GM12878 (cell line): ENCODE results near the gene TXNL1. TPM values are rescaled to one million over a fixed set of nuclear protein-coding genes. Genes with fewer than 3 reads are reported as not detected.

Experiments used
- ATAC-seq: fragments of 200-7000 bp; cut with Tn5 transposase; 3 replicates; pipeline ENCODE4 v1.9.1; 2020; ENCODE audit warnings: mild to moderate bottlenecking, moderate library complexity
- BruUV-seq: library from RNA; stranded (reverse); fragments of 400-500 nt; replicated peaks from 2 replicates; lab custom pipeline; 2021; lab: Mats Ljungman, UMichigan
- CTCF ChIA-PET: fragments of 300-600 bp; sonication (Branson Sonifier 250); formaldehyde crosslinking; extraction: SDS; loops from one replicate; lab custom pipeline; 2021; ENCODE audit warnings: inconsistent platforms; lab: Yijun Ruan, JAX
- POLR2A ChIA-PET: fragments of 350-600 bp; formaldehyde crosslinking; extraction: SDS; loops from one replicate; lab custom pipeline; 2021; ENCODE audit warnings: inconsistent platforms; lab: Charles Lee
- RAD21 ChIA-PET: fragments of 300-600 bp; sonication (Branson Sonifier 250); formaldehyde crosslinking; loops from one replicate; lab custom pipeline; 2023; ENCODE audit warnings: antibody characterized with exemption; ENCODE audit not compliant: unreplicated experiment; lab: Charles Lee
- SMC1A ChIA-PET: fragments of 300-600 bp; sonication (Branson Sonifier 250); formaldehyde crosslinking; loops from one replicate; lab custom pipeline; 2023; ENCODE audit not compliant: unreplicated experiment, uncharacterized antibody; lab: Charles Lee
- DNase-seq: peaks from one replicate; pipeline ENCODE4 v3.0.0-alpha.2; 2011; ENCODE audit warnings: low read depth, low spot score
- FAIRE-seq: peaks from 3 replicates; lab custom pipeline; 2011; peaks lifted over from hg19 to GRCh38; lab: Jason Lieb, UNC
- H2AFZ ChIP-seq: 2 replicates; pipeline ENCODE4 v1.6.0; 2011; ENCODE audit warnings: low read depth, low read length, control low read depth; ENCODE audit not compliant: control insufficient read depth
- H3K27ac ChIP-seq: 2 replicates; pipeline ENCODE4 v1.5.1; 2011; ENCODE audit warnings: control low read depth; ENCODE audit not compliant: control insufficient read depth, insufficient read depth
- H3K27me3 ChIP-seq, 2 experiments: replicated peaks in 1 of 2; 2 replicates each; pipeline versions ENCODE4 v1.6.0 to v1.6.1; 2011; ENCODE audit warnings: low read length in 1 of 2; ENCODE audit not compliant: control insufficient read depth in 2 of 2, insufficient read depth in 2 of 2
- H3K36me3 ChIP-seq, 2 experiments: 2 replicates each; pipeline ENCODE4 v1.5.1; 2011; ENCODE audit warnings: low read length in 1 of 2; ENCODE audit not compliant: control insufficient read depth in 2 of 2, insufficient read depth in 2 of 2
- H3K4me1 ChIP-seq: 2 replicates; pipeline ENCODE4 v1.6.1; 2011; ENCODE audit warnings: mild to moderate bottlenecking, low read length, moderate library complexity, mixed read lengths; ENCODE audit not compliant: control insufficient read depth, insufficient read depth
- H3K4me2 ChIP-seq: 2 replicates; pipeline ENCODE4 v1.6.0; 2011; ENCODE audit warnings: control low read depth; ENCODE audit not compliant: control insufficient read depth, insufficient read depth
- H3K4me3 ChIP-seq: fragments of 200-600 bp; sonication (generic); 2 replicates; pipeline ENCODE4 v1.5.1; 2016
- H3K79me2 ChIP-seq: 2 replicates; pipeline ENCODE4 v1.6.0; 2011; ENCODE audit warnings: low read length; ENCODE audit not compliant: control insufficient read depth, insufficient read depth
- H3K9ac ChIP-seq: 2 replicates; pipeline ENCODE4 v1.8.0; 2011; ENCODE audit warnings: low read length, control low read depth, mixed read lengths; ENCODE audit not compliant: control insufficient read depth, insufficient read depth
- H3K9me3 ChIP-seq: replicated peaks from 3 replicates; pipeline ENCODE4 v1.5.1; 2011; ENCODE audit warnings: mild to moderate bottlenecking, low read length; ENCODE audit not compliant: control insufficient read depth, insufficient read depth
- H4K20me1 ChIP-seq: 2 replicates; pipeline ENCODE4 v1.6.0; 2011; ENCODE audit not compliant: control insufficient read depth, insufficient read depth
- ASH2L ChIP-seq: fragments of 300-600, 200-600 bp; sonication (generic); IDR thresholded peaks from 2 replicates; pipeline ENCODE4 v1.6.1; 2017; ENCODE audit warnings: low read depth, mild to moderate bottlenecking, borderline replicate concordance
- EP300 ChIP-seq, 2 experiments: fragments of 150-350 bp in 1 of 2; IDR thresholded peaks; 2 replicates each; pipeline ENCODE4 v1.6.1; 2011 to 2012; ENCODE audit warnings: low read depth in 2 of 2, low read length in 2 of 2, borderline replicate concordance in 1 of 2, improper control_type of control experiment in 1 of 2, inconsistent platforms in 1 of 2; ENCODE audit not compliant: control insufficient read depth in 1 of 2
- HSF1 ChIP-seq: fragments of 150-350 bp; IDR thresholded peaks from 2 replicates; pipeline ENCODE4 v1.6.1; 2014; ENCODE audit warnings: mild to moderate bottlenecking, low read depth, low read length
- IKZF1 ChIP-seq: fragments of 450-650 bp; conservative IDR thresholded peaks from 2 replicates; pipeline ENCODE4 v1.6.1; 2017; ENCODE audit warnings: antibody characterized with exemption, mild to moderate bottlenecking
- JUNB ChIP-seq: IDR thresholded peaks from 2 replicates; pipeline ENCODE4 v1.6.1; 2016; ENCODE audit warnings: antibody characterized with exemption, mild to moderate bottlenecking
- MEF2B ChIP-seq: fragments of 450-650 bp; IDR thresholded peaks from 2 replicates; pipeline ENCODE4 v1.6.1; 2018; ENCODE audit warnings: mild to moderate bottlenecking, moderate library complexity; ENCODE audit not compliant: partially characterized antibody, poor library complexity, severe bottlenecking
- NFYA ChIP-seq: IDR thresholded peaks from 2 replicates; pipeline ENCODE4 v1.6.1; 2011; ENCODE audit warnings: low read depth, mild to moderate bottlenecking, low read length, improper control_type of control experiment, borderline replicate concordance
- NFYB ChIP-seq: IDR thresholded peaks from 2 replicates; pipeline ENCODE4 v1.6.1; 2011; ENCODE audit warnings: low read depth, mild to moderate bottlenecking, low read length, improper control_type of control experiment, moderate library complexity; ENCODE audit not compliant: insufficient read depth
- PKNOX1 ChIP-seq: fragments of 450-650 bp; IDR thresholded peaks from 2 replicates; pipeline ENCODE4 v1.6.1; 2016; ENCODE audit warnings: mild to moderate bottlenecking
- PRDM15 ChIP-seq: fragments of 450-650 bp; formaldehyde crosslinking; IDR thresholded peaks from 2 replicates; pipeline ENCODE4 v1.4.0; 2020; ENCODE audit warnings: mild to moderate bottlenecking, moderate library complexity
- RELB ChIP-seq: fragments of 450-650 bp; IDR thresholded peaks from 2 replicates; pipeline ENCODE4 v1.6.1; 2017; ENCODE audit warnings: low read depth, mild to moderate bottlenecking, moderate library complexity
- ZNF207 ChIP-seq: fragments of 450-650 bp; IDR thresholded peaks from 2 replicates; pipeline ENCODE4 v1.6.1; 2014; ENCODE audit warnings: antibody characterized with exemption, mild to moderate bottlenecking, borderline replicate concordance
- WGBS: methylation state at CpG from one replicate; pipeline ENCODE4 v1.1.6; 2016; ENCODE audit warnings: low lambda C conversion rate; ENCODE audit not compliant: insufficient replicate concordance, insufficient coverage; ENCODE audit errors: missing lambda C conversion rate; 5-methylcytosine and 5-hydroxymethylcytosine counted together
- in situ Hi-C: fragments of 300-500 bp; cut with MboI; formaldehyde crosslinking; loops from 9 replicates; pipeline ENCODE4 v1.14.3; 2018; ENCODE audit warnings: mixed read lengths
- intact Hi-C: fragments of 100-400 bp; cut with micrococcal nuclease; formaldehyde crosslinking; loops from one replicate; pipeline ENCODE4 v1.14.2; 2022; ENCODE audit not compliant: unreplicated experiment
- polyA plus RNA-seq, 11 experiments: library from polyadenylated mRNA; depleted of rRNA in 4 of 11; unstranded in 6 of 11; stranded (reverse) in 5 of 11; fragments of >200 nt; fragmentation: Nextera tagmentation in 4 of 11; fragmentation: Illumina TruSeq in 1 of 11; extraction: Ambion mirVana in 4 of 11; extraction: Trizol in 1 of 11; gene quantifications; 1 replicate in 1 of 11; 2 replicates in 10 of 11; pipeline versions ENCODE4 v1.2.1 to v1.2.3, GENCODE V29; 2011 to 2016; ENCODE audit warnings: inconsistent platforms in 2 of 11, missing spikeins in 2 of 11, low read depth in 1 of 11
- total RNA-seq, 4 experiments: library from RNA; depleted of rRNA in 3 of 4; stranded (reverse); fragments of >200 nt in 3 of 4; fragmentation: Illumina TruSeq in 1 of 4; extraction: Trizol in 1 of 4; gene quantifications; 2 replicates each; pipeline versions ENCODE4 v1.2.1 to v1.2.3, GENCODE V29; 2013 to 2021

TXNL1 gene
- total and polyA plus RNA-seq, 10 of the 15 experiments (the other 5 are each of a cell fraction or from before 2014, with no cell fraction given): 30.9 to 124 (median 71.2) TPM

DNA sequence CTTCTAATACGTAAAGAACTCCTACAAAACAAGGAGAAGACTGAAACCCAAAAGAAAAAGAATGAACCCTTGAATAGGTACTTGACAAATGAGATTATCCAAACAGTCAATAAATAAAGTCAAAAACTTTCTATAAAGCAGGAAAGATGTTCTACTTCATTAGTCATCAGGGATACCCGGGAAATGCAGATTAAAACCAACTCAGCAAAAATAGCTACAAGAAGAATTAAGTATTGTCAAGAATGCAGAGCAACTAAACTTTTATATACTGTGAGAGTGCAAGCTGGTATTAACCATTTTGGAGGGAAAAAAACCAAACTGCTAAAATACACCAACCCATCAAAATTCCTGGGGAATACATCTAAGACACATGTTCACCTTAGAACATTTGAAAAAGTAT lies 10.4 kb downstream of the TXNL1 start:
- Histone ChIP-seq H3K27me3 (no peaks in the 10 kb centered on the region), H3K79me2 (peaks cover 66% of the 10 kb centered on the region), H3K4me3 (no peak overlapping the region), H3K4me2 (no peak overlapping the region), H3K4me1 (no peaks in the 10 kb centered on the region), H3K9me3 (no peaks in the 10 kb centered on the region; the same call in 2 of the 3 replicates), H3K9ac (no peak overlapping the region), H3K36me3 (peaks cover 0 to 8% of the 10 kb centered on the region in 2 experiments; a peak in 2 of 4 replicates), H4K20me1 (no peaks in the 10 kb centered on the region), H3K27ac (no peak overlapping the region), H2AFZ (no peak overlapping the region)
- no TSS peak for BruUV-seq
- ChIA-PET RAD21 (no interaction called here), SMC1A (no interaction called here), CTCF (interaction anchor here (0.7 to 1.1 kb wide), 3 partner anchors 9 to 30 kb away, joined by 4 read pairs; no protein-coding TSS in a partner anchor), POLR2A (interaction anchor here (0.6 to 0.7 kb wide), 2 partner anchors 17 to 1688 kb away, joined by 3 read pairs; no protein-coding TSS in a partner anchor)
- in situ Hi-C loops: no loop called here
- ATAC-seq (no peak), FAIRE-seq (no peak), DNase-seq (no peak)
- intact Hi-C loops: no loop called here
- no peak for TF ChIP-seq JUNB
- TF ChIP-seq EP300 (IDR thresholded peaks at IDR 0.05; ENCODE audit: borderline replicate concordance in 1 of 2, control insufficient read depth in 1 of 2, low read depth in 2 of 2, low read length in 2 of 2): no peak
- TF ChIP-seq MEF2B: no peak
- TF ChIP-seq IKZF1: no peak
- TF ChIP-seq PKNOX1: no peak
- TF ChIP-seq ZNF207: no peak
- no peak for TF ChIP-seq RELB
- no peak for TF ChIP-seq NFYB
- no peak for TF ChIP-seq PRDM15
- TF ChIP-seq ASH2L: no peak
- TF ChIP-seq NFYA: no peak
- no peak for TF ChIP-seq HSF1
- 98% methylated on average over 2 of the region's 2 CpGs for WGBS
